ENCODE results near the gene ROR2. TPM values are rescaled to one million over a fixed set of nuclear protein-coding genes. Genes with fewer than 3 reads are reported as not detected.
A peak's percentile ranks its signal among the peaks of the same experiment; 100 is the strongest.

The ROR2 gene
- total and polyA plus RNA-seq, 2 experiments from 2014 or later = 8.1 to 18.8 TPM

GRCh38 chr9:91515074-91515687 lies 434.8 kb downstream of the ROR2 start:
- ATAC-seq (no peak), DNase-seq (ENCODE audit: low spot score) (peak; percentile 13)
- H4K20me1 ChIP-seq (replicated peaks; ENCODE audit: insufficient read depth) = no peaks in the 10 kb centered on the region
- H3K36me3 Mint-ChIP-seq (ENCODE audit: low read depth) = peaks cover 4% of the 10 kb centered on the region; the same call in 2 of the 3 replicates
- H3K4me1 ChIP-seq (ENCODE audit: insufficient read depth) = peaks cover 12% of the 10 kb centered on the region; the same call in 1 of the 2 replicates
- no peak overlapping the region for H3K27ac ChIP-seq (ENCODE audit: low read depth)
- H3K4me3 Mint-ChIP-seq = no peak overlapping the region
- no peaks in the 10 kb centered on the region for H3K9me2 ChIP-seq (ENCODE audit: insufficient read depth)
- no peak for TF ChIP-seq JUNB (IDR thresholded peaks at IDR 0.05; ENCODE audit: unreplicated experiment)
- no peak for TF ChIP-seq POLR2AphosphoS5 (IDR thresholded peaks at IDR 0.05; ENCODE audit: low read depth)
- no peak for TF ChIP-seq REST (IDR thresholded peaks at IDR 0.05; ENCODE audit: unreplicated experiment)
- no peaks in the 10 kb centered on the region for H3F3A ChIP-seq (replicated peaks; ENCODE audit: low read depth)
- H3K79me2 ChIP-seq (replicated peaks; ENCODE audit: insufficient read depth) = no peaks in the 10 kb centered on the region
- peaks cover 4% of the 10 kb centered on the region; the same call in 2 of the 3 replicates for H3K9me3 Mint-ChIP-seq
- no peak overlapping the region for H3K4me3 ChIP-seq
- H3K4me2 ChIP-seq = no peak overlapping the region
- peaks cover 8% of the 10 kb centered on the region for H3K27me3 Mint-ChIP-seq (ENCODE audit: insufficient read depth, low read depth, poor library complexity)
- H2AFZ ChIP-seq = peak overlapping the region; percentile 96
- no peak overlapping the region for H3K27ac Mint-ChIP-seq
- H3K4me1 Mint-ChIP-seq = peaks cover 16% of the 10 kb centered on the region
- no peaks in the 10 kb centered on the region for H3K36me3 ChIP-seq (ENCODE audit: insufficient read depth)
- no peaks in the 10 kb centered on the region for H3K27me3 ChIP-seq (ENCODE audit: insufficient read depth)

Small RNA genes lying within 50 kb of the gene (microRNA-seq; reads per million reads assigned to microRNA genes)
- not detected for gene MIR3910-1
- not detected for gene MIR3910-2

Small RNA genes lying within 50 kb of the gene (small RNA-seq; reads per million reads assigned to genes)
- not detected for gene MIR3910-1 (ENCODE audit: low replicate concordance)

Other genes with a start within 250 kb of the ROR2 start
- gene SPTLC1, start 165.2 kb upstream of the ROR2 start, total RNA-seq (2014; rRNA removed; shearing (Covaris generic)) = 91.0 and 100 TPM in 2 replicates
- gene SPTLC1, start 165.2 kb upstream of the ROR2 start, polyA plus RNA-seq (2016; fragmentation: Nextera tagmentation; extraction: Ambion mirVana) = 42.6 and 54.8 TPM in 2 replicates

Measured in GM23338 (cell line).